HG02759 (cell line): ENCODE measurements around the gene MYO5B.
"Not testable (repeated sequence)": the region's sequence is repeated elsewhere in the genome, so short reads cannot be mapped to it uniquely, and the experiment has no call there.

ENCODE experiments used
- ATAC-seq: cut with Tn5 transposase; IDR thresholded peaks from one replicate; pipeline ENCODE4 v1.9.1; 2021; ENCODE audit warnings: mild to moderate bottlenecking, moderate library complexity; ENCODE audit not compliant: unreplicated experiment

The MYO5B gene

DNA sequence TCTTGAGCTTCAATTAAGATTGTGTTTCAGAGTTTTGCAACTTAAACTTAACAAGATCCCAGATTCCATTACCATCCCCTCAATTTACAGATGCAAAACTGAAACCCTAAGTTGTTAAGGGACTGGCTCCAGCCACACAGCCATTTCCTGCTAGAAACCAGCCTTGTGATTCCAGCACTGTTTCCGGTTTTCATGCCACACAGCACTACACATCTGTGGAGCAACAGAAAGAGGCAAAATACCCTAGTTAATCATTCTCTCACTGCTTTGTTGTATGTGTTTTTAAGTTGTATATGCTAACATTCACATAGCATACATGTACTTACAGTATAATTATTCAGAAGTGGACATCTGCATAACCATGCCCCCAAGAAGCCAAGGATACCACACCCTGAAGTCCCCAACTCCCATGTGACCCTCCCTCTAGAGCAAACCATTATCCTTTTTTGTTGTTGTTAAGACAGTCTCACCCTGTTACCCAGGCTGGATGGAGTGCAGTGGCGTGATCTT is 87.4 kb downstream of the MYO5B start:
- ATAC-seq = no peak

DNA sequence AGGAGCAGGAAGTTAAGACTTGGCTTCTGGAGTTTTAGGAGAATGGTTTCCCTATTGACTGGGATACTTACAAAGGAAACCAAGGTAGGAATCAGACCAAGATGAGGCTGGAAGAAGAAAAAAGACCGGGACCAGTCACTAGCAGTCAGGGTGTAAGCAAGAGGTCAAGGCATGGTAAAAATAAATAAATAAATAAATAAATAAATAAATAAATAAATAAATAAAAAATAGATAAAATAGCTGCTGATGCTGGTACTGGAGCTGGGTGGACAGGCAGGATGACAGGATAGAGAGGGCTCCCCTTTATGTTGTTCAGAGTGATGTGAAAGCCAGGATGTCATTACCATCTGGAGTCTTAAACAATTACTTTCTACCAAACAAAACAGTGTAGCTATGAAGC is 89.9 kb downstream of the MYO5B start:
- no peak for ATAC-seq

DNA sequence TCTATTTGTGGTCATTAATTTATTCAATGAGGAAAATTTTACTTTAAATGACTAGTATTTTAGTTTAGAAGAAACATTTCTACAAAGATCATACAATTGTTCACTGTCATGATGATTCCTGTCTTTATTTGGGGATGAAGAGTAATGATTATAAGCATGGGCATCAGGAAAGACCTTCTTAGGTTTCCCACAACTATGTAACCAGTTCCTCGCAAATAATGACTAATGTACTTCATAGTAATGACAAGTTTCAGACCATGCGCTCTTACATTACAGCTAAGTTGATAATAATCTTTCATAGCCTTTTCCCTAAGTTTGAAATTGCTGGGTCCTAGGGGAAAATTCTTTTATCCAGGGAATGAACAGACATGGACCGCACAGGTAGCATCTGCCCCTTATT is 90.5 kb downstream of the MYO5B start:
- ATAC-seq = no peak

DNA sequence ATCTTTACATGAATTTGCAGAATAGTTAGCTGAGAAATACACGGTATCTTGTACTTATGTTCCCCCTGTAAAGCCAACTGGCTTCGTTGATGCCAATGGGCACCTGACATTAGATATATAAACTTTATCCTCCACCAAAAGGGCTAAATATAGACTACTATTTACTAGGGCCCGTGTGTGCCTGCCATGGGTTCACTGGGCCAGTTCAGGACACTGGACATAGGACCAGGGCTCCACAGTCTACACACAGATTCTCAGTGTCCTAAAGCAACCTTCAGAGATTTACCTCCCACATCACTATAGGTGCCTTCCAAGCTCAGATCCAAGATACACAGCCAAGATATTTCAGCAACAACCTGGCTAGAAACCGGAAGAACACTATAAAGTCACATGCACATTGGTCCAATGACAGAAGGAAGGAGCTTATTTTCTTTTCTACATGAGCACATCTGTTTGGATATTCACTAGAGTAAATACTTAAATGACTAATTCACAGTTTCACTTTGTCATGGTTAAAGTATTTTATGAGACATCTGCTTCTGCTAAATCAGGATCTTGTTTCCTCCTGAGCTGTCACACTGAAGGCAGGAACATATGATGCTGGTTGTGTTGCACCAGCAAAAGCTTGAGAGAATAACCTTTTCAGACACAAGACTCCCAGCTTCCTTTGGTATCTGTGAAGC is 95.1 kb downstream of the MYO5B start:
- peak; percentile 84 for ATAC-seq

DNA sequence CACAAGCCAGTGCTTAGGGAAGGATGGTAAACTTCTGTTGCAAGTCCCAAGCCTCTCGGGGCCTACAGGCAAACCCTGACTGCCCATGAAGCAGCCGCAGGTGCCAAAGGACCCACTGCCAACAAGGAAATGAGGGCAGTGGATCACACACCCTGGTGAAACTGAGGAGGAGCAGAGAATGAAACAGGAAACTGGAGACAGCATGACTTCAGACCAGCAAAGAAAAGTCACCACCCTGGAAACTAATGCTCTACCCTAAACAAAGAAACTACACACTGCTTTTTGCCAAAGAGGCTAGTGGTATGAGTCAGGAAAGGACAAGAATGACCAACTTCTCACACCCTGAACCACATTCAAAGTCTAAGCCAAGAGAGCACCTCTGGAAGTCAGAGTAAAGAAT is 97.2 kb downstream of the MYO5B start:
- peak; percentile 45 for ATAC-seq

DNA sequence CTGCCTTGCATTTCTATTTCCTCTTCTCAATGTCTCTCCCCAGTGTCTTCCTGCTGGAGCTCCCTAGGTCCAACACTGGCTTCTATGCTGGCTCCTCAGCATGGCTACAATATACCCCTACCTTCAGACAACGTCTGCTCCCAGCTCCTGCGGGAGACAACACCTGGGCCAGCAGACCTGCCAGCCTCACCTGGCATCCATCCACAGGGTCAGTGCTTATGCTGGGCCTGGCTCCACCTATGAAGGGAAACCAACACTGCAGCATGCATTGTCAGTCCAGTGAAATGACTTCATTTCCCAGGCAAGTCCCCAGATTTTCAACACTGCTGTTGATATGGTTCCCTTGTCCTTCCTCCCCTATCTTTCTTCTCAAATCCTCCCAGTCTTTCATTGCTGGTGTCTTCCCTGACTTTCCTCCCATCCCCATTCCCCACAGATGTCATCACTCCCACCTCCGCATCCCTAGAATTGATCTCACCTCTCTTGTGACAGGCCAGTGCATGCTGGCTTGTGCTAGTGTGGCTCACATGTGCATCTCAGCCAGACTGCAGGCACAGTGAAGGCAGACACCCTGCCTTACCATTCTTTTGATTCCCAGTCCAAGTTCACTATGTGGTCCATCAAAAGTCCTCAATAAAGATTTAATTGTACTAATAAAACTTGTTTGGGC is 98.0 kb downstream of the MYO5B start:
- no peak for ATAC-seq

DNA sequence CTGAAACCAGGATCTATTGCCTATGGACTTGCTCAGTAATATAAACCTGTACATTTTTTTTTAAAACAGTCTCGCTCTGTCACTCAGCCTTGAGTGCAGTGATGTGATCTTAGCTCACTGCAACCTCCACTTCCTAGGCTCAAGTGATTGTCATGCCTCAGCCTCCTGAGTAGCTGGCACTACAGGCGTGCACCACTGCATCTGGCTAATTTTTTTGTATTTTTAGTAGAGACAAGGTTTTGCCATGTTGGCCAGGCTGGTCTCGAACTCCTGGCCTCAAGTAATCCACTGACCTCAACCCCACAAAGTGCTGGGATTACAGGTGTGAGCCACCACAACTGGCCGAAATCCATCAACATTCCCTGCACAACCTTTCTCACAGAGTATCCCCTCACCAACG is 100.2 kb downstream of the MYO5B start:
- ATAC-seq = not testable (repeated sequence)

DNA sequence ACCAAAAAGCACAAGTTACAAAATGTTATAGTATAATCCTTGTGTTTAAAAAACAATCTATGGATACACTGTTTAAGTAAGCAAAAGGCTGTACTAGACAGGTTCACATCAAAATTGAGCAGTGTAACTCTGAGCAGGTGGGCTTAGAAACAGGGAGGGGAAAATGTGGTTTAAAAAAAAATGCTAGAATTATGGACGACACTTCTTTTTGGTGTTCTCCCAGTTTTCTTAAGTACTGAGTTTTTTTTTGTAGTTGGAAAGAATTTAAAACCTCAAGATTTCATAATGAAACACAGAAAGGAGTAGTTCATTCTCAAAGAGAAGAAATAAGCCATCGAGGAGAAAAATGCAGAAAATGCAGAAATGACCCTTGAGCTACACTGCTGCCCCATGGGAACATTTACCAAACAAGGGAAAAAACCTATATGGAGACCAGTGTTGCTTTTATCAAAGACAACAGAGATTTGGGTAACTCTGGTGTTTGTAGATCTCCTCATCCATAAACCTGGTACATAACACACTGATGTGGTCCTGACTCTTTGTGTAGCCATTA is 100.7 kb downstream of the MYO5B start:
- ATAC-seq = no peak

DNA sequence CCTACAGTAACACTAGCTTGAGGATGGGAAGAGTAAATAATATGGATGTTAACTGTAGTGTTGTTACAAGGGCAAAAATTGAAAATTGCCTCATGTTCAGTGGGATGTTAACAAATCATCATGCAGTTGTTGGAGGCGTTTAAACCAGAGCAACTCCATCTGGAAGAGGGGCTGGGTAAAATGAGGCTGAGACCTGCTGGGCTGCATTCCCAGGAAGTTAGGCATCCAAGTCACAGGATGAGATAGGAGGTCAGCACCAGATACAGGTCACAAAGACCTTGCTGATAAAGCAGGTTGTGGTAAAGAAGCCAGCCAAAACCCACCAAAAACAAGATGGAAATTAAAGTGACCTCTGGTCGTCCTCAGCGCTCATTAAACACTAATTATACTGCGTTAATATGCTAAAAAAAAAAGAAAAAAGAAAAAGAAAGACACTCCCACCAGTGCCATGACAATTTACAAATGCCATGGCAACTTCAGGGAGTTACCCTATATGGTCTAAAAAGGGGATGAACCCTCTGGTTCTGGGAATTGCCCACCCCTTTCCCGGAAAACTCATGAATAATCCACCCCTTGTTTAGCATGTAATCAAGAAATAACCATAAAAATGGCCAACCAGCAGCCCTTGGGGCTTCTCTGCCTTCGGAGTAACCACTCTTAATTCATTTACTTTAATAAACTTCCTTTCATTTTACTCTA is 101.4 kb downstream of the MYO5B start:
- no peak for ATAC-seq

DNA sequence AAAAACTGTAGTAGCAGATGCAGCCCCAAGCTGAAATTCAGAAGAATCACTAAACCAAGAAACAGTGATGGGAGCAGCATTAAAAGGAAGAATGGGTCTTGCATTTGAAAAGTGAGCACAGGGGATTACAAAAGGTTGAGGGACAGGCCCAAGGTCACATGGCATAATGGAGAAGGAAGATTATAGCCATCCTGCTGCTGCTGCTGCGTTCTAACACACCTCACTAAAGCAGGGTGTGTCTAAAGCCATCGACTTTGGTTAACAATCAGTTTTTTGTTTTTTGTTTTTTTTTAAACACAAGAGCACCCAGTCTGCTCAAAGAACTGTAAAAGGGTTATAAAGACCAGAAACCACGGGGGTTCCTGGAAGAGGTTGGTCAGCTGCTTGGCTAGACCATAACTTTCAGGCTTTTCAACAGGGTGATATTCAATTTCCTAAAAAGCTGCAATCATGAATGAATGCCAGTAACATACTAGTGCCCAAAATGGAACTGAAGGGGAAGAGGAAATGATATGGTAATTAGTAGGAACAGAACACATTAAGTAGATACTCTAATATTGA is 102.6 kb downstream of the MYO5B start:
- no peak for ATAC-seq

DNA sequence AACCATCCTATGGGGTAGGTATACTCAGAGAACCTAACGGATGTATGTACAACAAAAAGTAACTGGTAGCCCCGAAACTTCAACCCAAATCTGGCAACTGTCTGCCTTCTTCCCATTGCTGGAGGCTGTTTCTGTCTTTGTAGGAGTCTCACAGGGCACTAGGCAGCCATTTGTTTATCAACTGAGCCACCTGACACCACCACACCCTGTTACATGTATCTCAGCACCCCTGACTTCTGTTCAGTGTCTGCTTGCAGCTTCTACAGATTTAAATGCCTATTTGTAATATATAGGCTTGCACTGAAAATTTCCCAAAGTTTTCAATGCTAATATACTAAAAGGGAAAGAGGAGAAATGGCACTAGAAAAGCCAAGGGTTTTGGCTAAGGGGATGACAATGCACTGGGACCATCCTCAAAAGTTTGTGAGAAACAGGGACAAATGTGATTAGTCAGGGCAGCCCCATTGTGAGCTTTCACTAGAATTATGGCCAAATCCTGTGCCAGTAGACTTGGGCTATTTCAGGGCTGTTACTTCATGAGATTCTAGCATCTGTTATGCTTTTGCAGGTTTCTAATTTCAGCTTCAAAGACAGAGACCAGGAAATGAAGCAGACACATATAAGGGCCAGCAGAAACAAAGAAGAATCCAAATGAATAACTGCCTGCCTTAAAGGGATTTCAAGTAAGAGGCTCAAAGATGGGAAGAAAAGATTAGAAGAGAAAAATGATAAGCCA is 103.3 kb downstream of the MYO5B start:
- ATAC-seq = no peak

DNA sequence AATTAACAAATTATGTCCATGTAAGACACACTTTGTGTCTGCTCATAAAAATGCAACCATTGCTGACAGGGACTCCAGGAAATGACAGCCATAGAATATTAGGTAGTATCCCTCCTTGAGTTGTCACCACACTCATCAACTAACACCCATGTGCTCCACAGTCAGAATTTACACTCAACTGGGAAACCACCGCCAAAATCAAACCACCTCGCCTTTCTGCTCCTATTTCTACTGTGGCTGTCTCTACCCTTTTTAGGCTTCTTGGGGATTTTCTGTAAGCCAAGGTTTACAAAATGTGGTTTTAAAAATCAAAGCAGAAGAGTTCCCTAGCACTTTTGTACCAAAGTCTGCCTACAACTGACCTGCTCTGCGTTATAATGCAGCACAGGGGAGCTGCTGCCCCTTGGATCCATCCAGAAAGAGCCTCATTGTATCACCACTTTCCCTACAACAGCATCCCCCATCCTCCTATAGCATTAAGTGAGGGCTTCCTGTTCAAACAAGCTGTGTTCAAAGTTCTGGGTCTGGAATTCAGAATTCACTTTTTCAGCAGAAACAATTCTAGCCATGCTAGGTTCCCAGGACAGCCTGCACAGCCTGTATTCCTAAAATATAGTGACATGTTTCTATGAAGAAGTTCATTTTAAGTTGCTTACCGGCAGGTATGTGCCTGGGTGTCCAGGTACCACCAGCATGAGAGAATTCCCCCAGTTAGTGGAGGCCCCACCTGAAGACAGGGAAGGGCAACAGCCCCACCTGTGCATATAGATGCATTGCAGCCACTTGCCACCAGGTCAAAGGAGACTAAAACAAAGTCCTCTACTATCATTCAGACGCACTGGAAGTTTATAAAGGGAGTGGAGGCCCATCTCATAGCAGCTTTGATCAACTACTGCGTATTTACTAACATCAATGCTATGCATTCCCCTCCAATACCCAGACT is 104.3 kb downstream of the MYO5B start:
- ATAC-seq = no peak

DNA sequence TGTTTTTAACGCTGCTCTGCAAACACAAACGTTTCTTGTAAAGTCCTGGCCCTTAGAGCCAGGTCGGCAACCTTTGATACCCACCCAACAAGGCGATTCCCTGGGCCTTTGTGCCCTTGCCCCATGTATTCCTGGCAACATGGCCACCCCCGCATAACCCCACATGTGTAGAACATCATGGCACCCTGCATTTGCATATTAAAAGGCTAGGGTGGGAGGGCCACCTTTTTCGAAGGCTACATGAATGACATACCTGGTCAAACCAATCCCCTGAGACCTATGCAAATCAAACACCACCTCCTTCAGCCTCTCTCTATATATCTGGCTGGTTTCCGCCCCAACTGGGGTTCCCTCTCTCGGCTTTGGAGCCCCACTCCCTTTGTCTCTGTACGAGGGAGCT is 105.2 kb downstream of the MYO5B start:
- ATAC-seq = no peak

DNA sequence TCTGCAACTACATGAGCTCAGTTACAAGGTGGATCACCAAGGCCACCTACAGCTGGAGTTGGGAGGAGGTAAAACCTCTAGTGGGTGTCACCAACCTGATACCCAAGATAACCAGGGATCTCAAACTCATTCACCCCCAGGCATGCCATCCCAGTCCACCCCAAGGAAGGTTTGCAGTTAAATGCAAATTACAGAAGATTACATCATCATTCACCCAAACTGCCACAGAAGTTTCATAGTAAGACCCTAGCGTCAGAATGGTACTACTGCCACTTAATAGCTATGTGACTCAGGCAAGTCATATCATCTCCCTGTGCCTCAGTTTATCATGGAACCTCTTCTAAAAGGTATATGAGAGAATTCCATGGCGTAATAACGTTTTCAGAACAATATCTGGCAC is 111.2 kb downstream of the MYO5B start:
- ATAC-seq = no peak

DNA sequence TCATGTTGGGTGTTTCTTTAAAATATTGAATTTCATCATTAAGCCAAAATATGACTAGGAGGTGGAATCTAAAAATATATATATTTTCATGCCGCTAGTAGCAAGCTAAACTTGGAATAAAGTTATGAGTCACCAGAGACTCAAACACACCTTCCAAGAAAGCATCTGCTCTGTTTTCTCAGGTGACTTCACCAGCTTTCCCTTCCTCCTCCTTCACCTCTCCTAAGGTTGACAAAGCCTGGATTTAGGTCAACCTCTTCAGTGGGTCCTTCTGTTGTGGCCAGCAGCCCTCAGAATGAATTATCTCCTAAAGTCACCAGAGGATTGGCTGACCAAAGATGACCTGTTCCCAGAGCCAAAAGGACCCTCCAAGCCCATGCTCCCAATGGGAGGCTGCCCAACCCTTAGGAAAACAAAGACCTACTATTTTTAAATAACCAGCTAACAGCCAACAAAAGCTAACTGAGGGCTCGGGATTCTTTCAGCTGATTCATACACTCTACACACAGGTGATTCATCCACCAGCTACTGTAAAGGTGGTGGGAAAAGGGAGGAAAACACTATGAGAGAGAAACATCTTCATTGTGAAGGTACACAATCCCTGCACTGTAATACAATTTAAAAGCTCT is 113.9 kb downstream of the MYO5B start:
- no peak for ATAC-seq

DNA sequence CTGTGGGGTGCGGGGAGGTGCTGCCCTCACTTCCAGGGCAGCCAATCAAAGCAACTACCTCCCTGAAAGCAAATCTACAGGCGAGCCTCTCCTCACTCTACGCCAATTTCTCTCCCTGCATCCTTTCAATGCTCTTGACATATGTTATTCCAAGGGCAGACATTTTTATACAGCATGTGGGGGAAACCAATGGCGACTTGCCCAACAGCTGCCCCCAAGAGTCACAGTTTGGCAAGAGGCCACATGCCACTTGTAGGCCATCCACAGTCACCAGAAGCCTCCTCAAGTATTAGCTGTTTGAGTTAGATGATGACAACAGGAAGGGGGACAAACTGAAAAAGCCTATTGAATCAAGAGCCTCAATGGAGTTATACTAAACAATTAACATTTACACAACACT is 114.6 kb downstream of the MYO5B start:
- no peak for ATAC-seq

DNA sequence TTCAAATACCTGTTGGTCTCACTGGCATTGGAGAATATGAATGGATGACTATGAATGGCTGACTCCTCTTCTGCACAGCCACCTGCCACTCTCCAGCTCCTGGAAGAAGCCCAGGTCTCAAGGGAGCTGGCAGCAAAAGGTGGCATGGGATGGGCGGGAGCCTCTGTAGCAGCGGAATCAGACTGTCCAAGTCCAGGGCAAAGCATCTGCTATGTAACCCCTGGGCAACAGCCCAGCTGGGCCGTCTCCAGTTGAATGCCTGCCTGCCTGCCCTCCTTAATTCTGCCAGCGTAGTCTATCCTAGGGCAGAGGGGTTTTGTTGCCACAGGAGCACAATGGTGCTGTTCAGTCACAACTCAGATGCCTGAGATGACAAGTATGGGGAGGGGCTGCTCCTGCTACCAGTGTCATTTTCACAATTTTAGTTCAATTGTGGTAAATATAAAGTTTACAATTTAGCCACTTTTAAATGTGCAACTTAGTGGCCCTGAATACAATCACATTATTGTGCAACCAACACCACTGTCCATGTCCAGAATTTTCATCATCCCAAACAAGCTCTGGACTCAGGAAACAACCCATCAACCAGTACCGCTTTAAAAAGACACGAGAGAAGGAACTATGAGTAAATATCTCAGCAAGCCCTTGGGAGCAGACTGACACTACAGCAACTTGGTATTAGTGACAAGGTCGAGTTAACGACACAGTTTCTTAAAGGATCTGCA is 115.2 kb downstream of the MYO5B start:
- no peak for ATAC-seq

DNA sequence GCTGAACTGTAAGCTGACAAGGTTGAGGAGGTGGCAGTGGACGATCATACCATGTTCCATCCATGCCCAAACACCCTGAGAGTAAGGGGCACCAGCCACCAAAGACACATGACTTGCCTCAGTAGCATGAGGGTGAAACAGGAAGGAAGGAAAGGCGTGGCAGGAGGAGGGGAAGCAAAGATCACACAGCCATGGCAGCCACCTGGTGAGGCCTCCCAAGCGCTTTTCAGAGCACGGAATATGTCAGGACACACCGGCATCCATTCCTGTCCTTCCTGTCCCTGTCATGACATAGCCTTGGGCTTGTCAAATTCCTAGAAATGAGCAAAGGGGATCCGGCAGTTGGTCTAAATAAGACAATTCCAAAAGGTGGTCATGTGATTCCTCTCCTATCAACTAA is 118.7 kb downstream of the MYO5B start:
- no peak for ATAC-seq

DNA sequence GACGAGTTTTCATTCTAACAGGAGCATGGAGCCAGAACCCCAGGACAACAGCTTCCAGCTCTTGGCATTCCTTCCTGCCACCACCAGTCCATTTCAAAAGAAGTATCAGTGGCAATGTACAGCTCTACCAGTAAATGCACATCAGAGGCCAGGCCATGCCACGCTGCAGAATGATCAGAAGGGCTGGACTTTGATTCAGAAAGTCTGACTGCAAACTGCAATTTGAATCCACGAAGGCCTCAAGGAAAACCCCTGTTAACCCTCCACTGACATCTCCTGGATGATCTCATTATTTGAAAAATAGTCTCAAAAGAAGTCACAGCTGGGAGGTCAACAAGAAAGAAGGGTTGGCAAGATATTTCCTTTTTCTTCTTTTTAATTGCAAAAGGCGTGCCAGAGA is 119.2 kb downstream of the MYO5B start:
- no peak for ATAC-seq
